Measurements from ENCODE around the gene USP31.

DNA sequence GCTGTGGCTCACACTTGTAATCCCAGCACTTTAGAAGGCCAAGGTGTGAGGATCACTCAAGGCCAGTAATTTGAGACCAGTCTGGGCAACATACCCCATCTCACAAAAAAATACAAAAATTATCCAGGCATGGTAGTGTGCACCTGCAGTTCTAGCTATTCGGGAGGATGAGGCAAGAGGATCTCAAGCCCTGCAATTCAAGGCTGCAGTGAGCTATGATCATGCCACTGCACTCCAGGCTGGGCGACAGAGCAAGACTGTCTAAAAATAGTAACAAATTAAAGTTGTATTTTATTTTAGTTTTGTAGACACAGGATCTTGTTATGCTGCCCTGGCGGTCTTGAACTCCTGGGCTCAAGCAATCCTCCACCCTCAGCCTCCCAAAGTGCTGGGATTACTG is 18.2 kb downstream of the USP31 start:
- TF ChIP-seq, protein P1, sequence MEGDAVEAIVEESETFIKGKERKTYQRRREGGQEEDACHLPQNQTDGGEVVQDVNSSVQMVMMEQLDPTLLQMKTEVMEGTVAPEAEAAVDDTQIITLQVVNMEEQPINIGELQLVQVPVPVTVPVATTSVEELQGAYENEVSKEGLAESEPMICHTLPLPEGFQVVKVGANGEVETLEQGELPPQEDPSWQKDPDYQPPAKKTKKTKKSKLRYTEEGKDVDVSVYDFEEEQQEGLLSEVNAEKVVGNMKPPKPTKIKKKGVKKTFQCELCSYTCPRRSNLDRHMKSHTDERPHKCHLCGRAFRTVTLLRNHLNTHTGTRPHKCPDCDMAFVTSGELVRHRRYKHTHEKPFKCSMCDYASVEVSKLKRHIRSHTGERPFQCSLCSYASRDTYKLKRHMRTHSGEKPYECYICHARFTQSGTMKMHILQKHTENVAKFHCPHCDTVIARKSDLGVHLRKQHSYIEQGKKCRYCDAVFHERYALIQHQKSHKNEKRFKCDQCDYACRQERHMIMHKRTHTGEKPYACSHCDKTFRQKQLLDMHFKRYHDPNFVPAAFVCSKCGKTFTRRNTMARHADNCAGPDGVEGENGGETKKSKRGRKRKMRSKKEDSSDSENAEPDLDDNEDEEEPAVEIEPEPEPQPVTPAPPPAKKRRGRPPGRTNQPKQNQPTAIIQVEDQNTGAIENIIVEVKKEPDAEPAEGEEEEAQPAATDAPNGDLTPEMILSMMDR (IDR thresholded peaks at IDR 0.05; ENCODE audit: low read length), result no peak
- TF ChIP-seq EZH2 (IDR thresholded peaks at IDR 0.05; ENCODE audit: borderline replicate concordance, low read length), result no peak

Data from OCI-LY1 (cell line).